IMR-90 (cell line): ENCODE data around the gene LRP1-AS. TPM values are rescaled to one million over a fixed set of nuclear protein-coding genes. Genes with fewer than 3 reads are reported as not detected.

Experiments
- ATAC-seq: fragments of 200-7000 bp; cut with Tn5 transposase; 2 replicates; pipeline ENCODE4 v1.9.1; 2020; ENCODE audit warnings: low read depth, mild to moderate bottlenecking, moderate library complexity
- BruUV-seq: library from RNA; stranded (reverse); fragments of 400-500 nt; replicated peaks from 2 replicates; lab custom pipeline; 2021; lab: Mats Ljungman, UMichigan
- CTCF ChIA-PET: fragments of 300-600 bp; formaldehyde crosslinking; extraction: SDS; loops from one replicate; lab custom pipeline; 2021; ENCODE audit warnings: antibody characterized with exemption; lab: Yijun Ruan, JAX
- POLR2A ChIA-PET: fragments of 300-600 bp; sonication (Branson Sonifier 250); formaldehyde crosslinking; loops from one replicate; lab custom pipeline; 2022; ENCODE audit warnings: antibody characterized with exemption; ENCODE audit not compliant: unreplicated experiment; lab: Charles Lee
- DNase-seq: peaks from one replicate; pipeline ENCODE4 v3.0.0; 2013
- H2AFZ ChIP-seq: replicated peaks from 2 replicates; pipeline ENCODE3; 2013; ENCODE audit warnings: low read length, mild to moderate bottlenecking; ENCODE audit not compliant: poor library complexity
- H2AK5ac ChIP-seq: 2 replicates; pipeline ENCODE4 v1.6.1; 2013; ENCODE audit warnings: low read depth, low read length, inconsistent platforms
- H2AK9ac ChIP-seq: replicated peaks from 2 replicates; pipeline ENCODE3; 2013; ENCODE audit warnings: mild to moderate bottlenecking, low read depth, low read length, moderate library complexity; ENCODE audit not compliant: poor library complexity
- H2BK120ac ChIP-seq: 2 replicates; pipeline ENCODE4 v1.6.1; 2013; ENCODE audit warnings: low read depth, low read length, inconsistent platforms
- H2BK15ac ChIP-seq: 3 replicates; pipeline ENCODE4 v1.6.1; 2013; ENCODE audit warnings: low read depth, low read length, inconsistent platforms
- H2BK20ac ChIP-seq: 2 replicates; pipeline ENCODE4 v1.6.1; 2013; ENCODE audit warnings: low read depth, mild to moderate bottlenecking, inconsistent platforms, low read length, moderate library complexity
- H2BK5ac ChIP-seq: 2 replicates; pipeline ENCODE4 v1.6.1; 2013; ENCODE audit warnings: mild to moderate bottlenecking, low read depth, low read length, inconsistent platforms; ENCODE audit not compliant: poor library complexity, severe bottlenecking
- H3K14ac ChIP-seq: replicated peaks from 2 replicates; pipeline ENCODE4 v1.6.1; 2013; ENCODE audit warnings: low read depth, low read length, inconsistent platforms
- H3K18ac ChIP-seq: 2 replicates; pipeline ENCODE4 v1.6.1; 2013; ENCODE audit warnings: low read depth, low read length, control low read depth
- H3K23ac ChIP-seq: 2 replicates; pipeline ENCODE4 v1.6.1; 2013; ENCODE audit warnings: low read depth, low read length, inconsistent platforms
- H3K27ac ChIP-seq: 2 replicates; pipeline ENCODE4 v1.5.1; 2013; ENCODE audit warnings: mild to moderate bottlenecking, control low read depth, low read length; ENCODE audit not compliant: insufficient read depth
- H3K27me3 ChIP-seq: 2 replicates; pipeline ENCODE4 v1.6.1; 2013; ENCODE audit warnings: low read length; ENCODE audit not compliant: control insufficient read depth, insufficient read depth
- H3K36me3 ChIP-seq: 2 replicates; pipeline ENCODE4 v1.6.1; 2013; ENCODE audit warnings: low read length, mixed read lengths; ENCODE audit not compliant: control insufficient read depth, insufficient read depth
- H3K4ac ChIP-seq: 2 replicates; pipeline ENCODE4 v1.6.1; 2013; ENCODE audit warnings: low read depth, low read length, inconsistent platforms
- H3K4me1 ChIP-seq: 2 replicates; pipeline ENCODE4 v1.6.1; 2013; ENCODE audit warnings: low read length, mixed read lengths; ENCODE audit not compliant: control insufficient read depth, insufficient read depth
- H3K4me2 ChIP-seq: 2 replicates; pipeline ENCODE4 v1.6.1; 2013; ENCODE audit warnings: low read depth, mild to moderate bottlenecking, control low read depth, low read length, moderate library complexity
- H3K4me3 ChIP-seq: 2 replicates; pipeline ENCODE4 v1.5.1; 2013; ENCODE audit warnings: low read depth, mild to moderate bottlenecking, control low read depth, low read length, moderate library complexity; ENCODE audit not compliant: insufficient read depth
- H3K56ac ChIP-seq: 2 replicates; pipeline ENCODE4 v1.6.1; 2013; ENCODE audit warnings: low read length, inconsistent platforms; ENCODE audit not compliant: insufficient read depth; ENCODE audit errors: extremely low read depth
- H3K79me1 ChIP-seq, 2 experiments: 2 replicates each; pipeline ENCODE4 v1.6.1; 2013; ENCODE audit warnings: low read length in 2 of 2, inconsistent platforms in 1 of 2, low read depth in 1 of 2
- H3K9ac ChIP-seq: 2 replicates; pipeline ENCODE4 v1.6.1; 2013; ENCODE audit warnings: low read depth, low read length, control low read depth
- H3K9me1 ChIP-seq: 2 replicates; pipeline ENCODE4 v1.6.1; 2013; ENCODE audit warnings: low read length, inconsistent platforms; ENCODE audit not compliant: insufficient read depth
- H3K9me3 ChIP-seq: 2 replicates; pipeline ENCODE4 v1.6.1; 2013; ENCODE audit warnings: low read length; ENCODE audit not compliant: control insufficient read depth, insufficient read depth
- H4K20me1 ChIP-seq: 2 replicates; pipeline ENCODE4 v1.6.1; 2013; ENCODE audit warnings: low read length, inconsistent platforms; ENCODE audit not compliant: insufficient read depth
- H4K5ac ChIP-seq: 2 replicates; pipeline ENCODE4 v1.6.1; 2013; ENCODE audit warnings: mild to moderate bottlenecking, low read depth, low read length, control low read depth
- H4K8ac ChIP-seq, 2 experiments: 2 replicates each; pipeline ENCODE4 v1.6.1; 2013; ENCODE audit warnings: low read depth in 2 of 2, low read length in 2 of 2, control low read depth in 1 of 2, inconsistent platforms in 1 of 2
- H4K91ac ChIP-seq: 2 replicates; pipeline ENCODE4 v1.6.1; 2013; ENCODE audit warnings: low read depth, low read length, inconsistent platforms; ENCODE audit not compliant: insufficient read depth
- MAFK ChIP-seq: IDR thresholded peaks from 2 replicates; pipeline ENCODE4 v1.6.1; 2012; ENCODE audit warnings: low read depth, low read length, improper control_type of control experiment
- RFX5 ChIP-seq: IDR thresholded peaks from 2 replicates; pipeline ENCODE4 v1.8.0; 2012; ENCODE audit warnings: low read depth, mild to moderate bottlenecking, low read length, moderate library complexity
- WGBS, 2 experiments: methylation state at CpG; one replicate each; pipeline versions ENCODE4 v1.1.5 to v1.1.7; 2013; ENCODE audit warnings: missing lambda C conversion rate in 2 of 2; ENCODE audit not compliant: insufficient read length in 1 of 2; ENCODE audit errors: extremely low coverage in 2 of 2; 5-methylcytosine and 5-hydroxymethylcytosine counted together
- dilution Hi-C: fragments of 300-500 bp; cut with HindIII; formaldehyde crosslinking; loops from one replicate; pipeline ENCODE4 v1.14.3; 2018; ENCODE audit warnings: low sequenced_read_pairs; ENCODE audit not compliant: unreplicated experiment
- in situ Hi-C: fragments of 300-500 bp; cut with MboI; formaldehyde crosslinking; loops from 3 replicates; pipeline ENCODE4 v1.14.3; 2019; ENCODE audit warnings: low sequenced_read_pairs, inconsistent platforms, mixed read lengths
- intact Hi-C: fragments of 100-400 bp; cut with micrococcal nuclease; formaldehyde crosslinking; loops from 2 replicates; pipeline ENCODE4 v1.10.0; 2022
- polyA plus RNA-seq, 3 experiments: library from polyadenylated mRNA; depleted of rRNA; stranded (reverse); fragments of >200 nt; gene quantifications; 2 replicates each; pipeline ENCODE4 v1.2.3, GENCODE V29; 2012; ENCODE audit warnings: low replicate concordance in 1 of 3
- total RNA-seq: library from RNA; depleted of rRNA; stranded (reverse); fragments of >200 nt; gene quantifications from 2 replicates; pipeline ENCODE4 v1.2.3, GENCODE V29; 2012

LRP1-AS gene
- total and polyA plus RNA-seq, 2 of the 4 experiments (the other 2 are of a cell fraction) = not detected

DNA sequence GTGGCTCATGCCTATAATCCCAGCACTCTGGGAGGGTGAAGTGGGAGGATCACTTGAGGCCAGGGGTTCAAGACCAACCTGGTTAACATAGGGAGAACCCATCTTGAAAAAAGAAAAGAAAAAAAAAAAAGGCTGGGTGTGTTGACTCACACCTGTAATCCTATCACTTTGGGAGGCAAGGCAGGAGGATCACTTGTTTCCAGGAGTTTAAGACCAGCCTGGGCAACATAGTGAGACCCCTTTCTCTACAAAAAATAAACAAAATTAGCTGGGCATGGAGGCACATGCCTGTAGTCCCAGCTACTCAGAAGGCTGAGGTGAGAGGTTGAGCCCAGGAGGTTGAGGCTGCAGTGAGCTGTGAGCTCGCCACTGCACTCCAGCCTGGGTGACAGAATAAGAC, 23.0 kb upstream of the LRP1-AS start:
- no peak overlapping the region for H3K56ac ChIP-seq
- no TSS peak for BruUV-seq
- H4K8ac ChIP-seq = no peak overlapping the region
- H3K9me3 ChIP-seq = no peaks in the 10 kb centered on the region
- H3K36me3 ChIP-seq = peaks cover 86% of the 10 kb centered on the region
- no peaks in the 10 kb centered on the region for H3K27me3 ChIP-seq
- H3K4ac ChIP-seq = no peak overlapping the region
- no peak overlapping the region for H3K18ac ChIP-seq
- dilution Hi-C loops (no loop called here), in situ Hi-C loops (no loop called here), intact Hi-C loops (no loop called here)
- TF ChIP-seq RFX5 = peak; percentile 85
- TF ChIP-seq MAFK = no peak
- H3K4me3 ChIP-seq = no peak overlapping the region
- ATAC-seq (no peak), DNase-seq (no peak)
- H3K9me1 ChIP-seq = no peaks in the 10 kb centered on the region; the same call in 1 of the 2 replicates
- no peak overlapping the region for H4K5ac ChIP-seq
- POLR2A ChIA-PET = no interaction called here
- no peak overlapping the region for H3K9ac ChIP-seq
- no peak overlapping the region for H2BK120ac ChIP-seq
- no peak overlapping the region for H2BK5ac ChIP-seq
- H3K4me1 ChIP-seq = peaks cover 12% of the 10 kb centered on the region
- H3K27ac ChIP-seq = no peak overlapping the region
- H4K91ac ChIP-seq = no peak overlapping the region
- H4K20me1 ChIP-seq = peaks cover 56% of the 10 kb centered on the region
- H3K4me2 ChIP-seq = no peak overlapping the region
- peaks cover 10 to 55% of the 10 kb centered on the region in 2 experiments for H3K79me1 ChIP-seq
- no peak overlapping the region for H2AFZ ChIP-seq
- H3K23ac ChIP-seq = no peak overlapping the region
- CTCF ChIA-PET = interaction anchor here (0.6 kb wide), 1 partner anchor 49 kb away, joined by 3 read pairs; no protein-coding TSS in a partner anchor
- H2AK9ac ChIP-seq = no peak overlapping the region
- H2AK5ac ChIP-seq = no peak overlapping the region
- no peak overlapping the region for H3K14ac ChIP-seq
- H2BK15ac ChIP-seq = no peak overlapping the region
- WGBS, 2 experiments = no CpG with 5 or more reads among the region's 1 CpG
- H2BK20ac ChIP-seq = no peak overlapping the region
